H1 (cell line): ENCODE measurements around the gene IL32. TPM values are rescaled to one million over a fixed set of nuclear protein-coding genes. Genes with fewer than 3 reads are reported as not detected.
"Not testable (repeated sequence)": the region's sequence is repeated elsewhere in the genome, so short reads cannot be mapped to it uniquely, and the experiment has no call there.

Source experiments
- CTCF ChIA-PET: fragments of 300-600 bp; sonication (Branson Sonifier 250); formaldehyde crosslinking; loops from one replicate; lab custom pipeline; 2021; ENCODE audit not compliant: partially characterized antibody; lab: Charles Lee
- POLR2A ChIA-PET: fragments of 300-600 bp; sonication (Branson Sonifier 250); formaldehyde crosslinking; loops from one replicate; lab custom pipeline; 2021; ENCODE audit warnings: inconsistent platforms; ENCODE audit not compliant: partially characterized antibody; lab: Charles Lee
- DNase-seq, 2 experiments: peaks; one replicate each; pipeline versions ENCODE4 v3.0.0 to v3.0.0-alpha.2; 2010 to 2022; ENCODE audit warnings: low spot score in 2 of 2, low read depth in 1 of 2, mixed read lengths in 1 of 2
- FAIRE-seq: peaks from 2 replicates; lab custom pipeline; 2011; peaks lifted over from hg19 to GRCh38; lab: Jason Lieb, UNC
- H2AFZ ChIP-seq: 2 replicates; pipeline ENCODE4 v1.8.1; 2012; ENCODE audit warnings: low read length, inconsistent platforms
- H2AK5ac ChIP-seq: 2 replicates; pipeline ENCODE4 v1.6.1; 2013; ENCODE audit warnings: low read depth, low read length
- H2BK120ac ChIP-seq: replicated peaks from 2 replicates; pipeline ENCODE3; 2013; ENCODE audit warnings: low read depth, low read length, inconsistent platforms
- H2BK12ac ChIP-seq: 2 replicates; pipeline ENCODE4 v1.6.1; 2013; ENCODE audit warnings: low read depth, low read length
- H2BK15ac ChIP-seq: 2 replicates; pipeline ENCODE4 v1.6.1; 2013; ENCODE audit warnings: low read length
- H2BK20ac ChIP-seq: 2 replicates; pipeline ENCODE4 v1.6.1; 2013; ENCODE audit warnings: low read length
- H2BK5ac ChIP-seq: 2 replicates; pipeline ENCODE4 v1.6.1; 2013; ENCODE audit warnings: low read depth, low read length
- H3K14ac ChIP-seq: 2 replicates; pipeline ENCODE4 v1.6.1; 2013; ENCODE audit warnings: inconsistent platforms; ENCODE audit not compliant: insufficient read length
- H3K18ac ChIP-seq: 2 replicates; pipeline ENCODE4 v1.6.1; 2013; ENCODE audit warnings: low read length; ENCODE audit errors: extremely low read depth
- H3K23ac ChIP-seq: 2 replicates; pipeline ENCODE4 v1.6.1; 2013; ENCODE audit warnings: inconsistent platforms; ENCODE audit not compliant: insufficient read length
- H3K23me2 ChIP-seq: 2 replicates; pipeline ENCODE4 v1.6.1; 2013; ENCODE audit warnings: low read depth, low read length
- H3K27ac ChIP-seq: 2 replicates; pipeline ENCODE4 v1.6.1; 2011; ENCODE audit warnings: low read depth, low read length, inconsistent platforms
- H3K27me3 ChIP-seq, 4 experiments: replicated peaks in 1 of 4; 1 replicate in 1 of 4; 2 replicates in 3 of 4; pipeline versions ENCODE4 v1.6.1 to v1.8.1; 2011 to 2013; ENCODE audit warnings: low read length in 3 of 4, mild to moderate bottlenecking in 3 of 4, inconsistent platforms in 2 of 4, mixed read lengths in 2 of 4, moderate library complexity in 1 of 4; ENCODE audit not compliant: control insufficient read depth in 3 of 4, insufficient read depth in 3 of 4; ENCODE audit errors: extremely low read depth in 1 of 4
- H3K36me3 ChIP-seq, 4 experiments: 2 replicates each; pipeline versions ENCODE4 v1.6.1 to v1.8.1; 2011 to 2013; ENCODE audit warnings: mild to moderate bottlenecking in 4 of 4, low read length in 3 of 4, moderate library complexity in 2 of 4, control low read depth in 1 of 4, inconsistent platforms in 1 of 4; ENCODE audit not compliant: insufficient read depth in 4 of 4, control insufficient read depth in 2 of 4
- H3K4ac ChIP-seq: replicated peaks from 2 replicates; pipeline ENCODE3; 2013; ENCODE audit warnings: low read length, low read depth, mixed read lengths, inconsistent platforms; ENCODE audit not compliant: insufficient read length
- H3K4me1 ChIP-seq, 4 experiments: replicated peaks in 1 of 4; 1 replicate in 1 of 4; 2 replicates in 3 of 4; pipeline versions ENCODE4 v1.6.1 to v1.8.1; 2011 to 2013; ENCODE audit warnings: low read length in 3 of 4, inconsistent platforms in 2 of 4, mixed read lengths in 1 of 4; ENCODE audit not compliant: insufficient read depth in 4 of 4, control insufficient read depth in 3 of 4
- H3K4me2 ChIP-seq, 2 experiments: 2 replicates each; pipeline versions ENCODE4 v1.6.1 to v1.8.1; 2011 to 2013; ENCODE audit warnings: low read depth in 2 of 2, low read length in 2 of 2, control low read depth in 1 of 2, inconsistent platforms in 1 of 2, mild to moderate bottlenecking in 1 of 2; ENCODE audit not compliant: insufficient read depth in 1 of 2
- H3K4me3 ChIP-seq, 4 experiments: fragments of 200-600, 300-600 bp in 1 of 4; sonication (generic), shearing (Covaris generic), sonication (Bioruptor Twin) in 1 of 4; 2 replicates each; pipeline versions ENCODE4 v1.5.1 to v1.8.1; 2011 to 2016; ENCODE audit warnings: low read length in 4 of 4, low read depth in 3 of 4, control low read depth in 2 of 4, inconsistent platforms in 2 of 4, mild to moderate bottlenecking in 2 of 4, mixed read lengths in 1 of 4, moderate library complexity in 1 of 4; ENCODE audit not compliant: insufficient read depth in 2 of 4; ENCODE audit errors: extremely low read depth in 1 of 4
- H3K56ac ChIP-seq: replicated peaks from 2 replicates; pipeline ENCODE3; 2013; ENCODE audit warnings: low read depth, mild to moderate bottlenecking, mixed read lengths, low read length, inconsistent platforms; ENCODE audit not compliant: insufficient read length
- H3K79me1 ChIP-seq: 2 replicates; pipeline ENCODE4 v1.6.1; 2013; ENCODE audit warnings: low read depth, low read length, control low read depth
- H3K79me2 ChIP-seq, 2 experiments: 2 replicates each; pipeline versions ENCODE4 v1.6.1 to v1.8.1; 2012 to 2013; ENCODE audit warnings: low read length in 2 of 2, mild to moderate bottlenecking in 2 of 2, inconsistent platforms in 1 of 2; ENCODE audit not compliant: insufficient read depth in 2 of 2, control insufficient read depth in 1 of 2
- H3K9ac ChIP-seq, 4 experiments: replicated peaks in 1 of 4; 1 replicate in 1 of 4; 2 replicates in 3 of 4; pipeline versions ENCODE4 v1.6.1 to v1.8.1; 2011 to 2013; ENCODE audit warnings: low read depth in 3 of 4, low read length in 3 of 4, control low read depth in 2 of 4, mild to moderate bottlenecking in 2 of 4, moderate library complexity in 2 of 4, inconsistent platforms in 1 of 4; ENCODE audit errors: extremely low read depth in 1 of 4
- H3K9me3 ChIP-seq, 2 experiments: 2 replicates each; pipeline versions ENCODE4 v1.6.1 to v1.8.1; 2012 to 2013; ENCODE audit warnings: mild to moderate bottlenecking in 2 of 2, moderate library complexity in 2 of 2, control low read depth in 1 of 2, inconsistent platforms in 1 of 2, low read depth in 1 of 2, low read length in 1 of 2, mixed read lengths in 1 of 2; ENCODE audit not compliant: insufficient read depth in 2 of 2
- H4K20me1 ChIP-seq, 2 experiments: replicated peaks in 1 of 2; 2 replicates each; pipeline versions ENCODE3 to v1.8.1; 2011 to 2013; ENCODE audit warnings: inconsistent platforms in 2 of 2, low read length in 2 of 2, mild to moderate bottlenecking in 1 of 2; ENCODE audit not compliant: insufficient read depth in 2 of 2, control insufficient read depth in 1 of 2
- H4K5ac ChIP-seq: 2 replicates; pipeline ENCODE4 v1.6.1; 2013; ENCODE audit warnings: low read length, low read depth, mixed read lengths, inconsistent platforms; ENCODE audit not compliant: insufficient read length
- H4K8ac ChIP-seq: 2 replicates; pipeline ENCODE4 v1.8.0; 2013; ENCODE audit warnings: mild to moderate bottlenecking, moderate library complexity, low read length, inconsistent platforms; ENCODE audit not compliant: insufficient read depth; ENCODE audit errors: extremely low read depth
- H4K91ac ChIP-seq: replicated peaks from 2 replicates; pipeline ENCODE3; 2013; ENCODE audit warnings: low read length, mixed read lengths, inconsistent platforms; ENCODE audit not compliant: insufficient read length
- RBBP5 ChIP-seq: IDR thresholded peaks from 2 replicates; pipeline ENCODE4 v1.7.1; 2012; ENCODE audit warnings: low read depth, mild to moderate bottlenecking, inconsistent platforms, low read length, moderate library complexity, borderline replicate concordance
- WGBS, 2 experiments: shearing (Covaris generic) in 1 of 2; methylation state at CpG; one replicate each; pipeline versions ENCODE4 v1.1.6 to v1.1.7; 2013 to 2015; ENCODE audit warnings: low lambda C conversion rate in 2 of 2, mixed read lengths in 2 of 2, inconsistent platforms in 1 of 2, low coverage in 1 of 2, missing lambda C conversion rate in 1 of 2; ENCODE audit not compliant: insufficient replicate concordance in 2 of 2, insufficient coverage in 1 of 2, insufficient read length in 1 of 2; ENCODE audit errors: extremely low coverage in 1 of 2, missing lambda C conversion rate in 1 of 2; 5-methylcytosine and 5-hydroxymethylcytosine counted together
- polyA plus RNA-seq, 7 experiments: library from polyadenylated mRNA; depleted of rRNA in 3 of 7; stranded (reverse) in 5 of 7; unstranded in 2 of 7; fragments of >200 nt in 5 of 7; fragments of 200-250 nt in 2 of 7; gene quantifications; 1 replicate in 5 of 7; 2 replicates in 1 of 7; 4 replicates in 1 of 7; pipeline versions ENCODE4 v1.2.1 to v1.2.3, GENCODE V29; 2011 to 2013; ENCODE audit warnings: missing spikeins in 2 of 7, mixed read lengths in 2 of 7
- total RNA-seq: library from RNA; stranded (reverse); fragmentation: NEBNext Ultra II Directional; extraction: Animal tissue kit (Norgen Biotek cat#: 25700); gene quantifications from 2 replicates; pipeline ENCODE4 v1.2.1, GENCODE V29; 2021

Gene IL32
- total and polyA plus RNA-seq, 2 of the 8 experiments (the other 6 are each of a cell fraction or from before 2014, with no cell fraction given) = 2.7 to 5.0 TPM

- no peak for TF ChIP-seq RBBP5
These were observed 13.9 kb upstream of the IL32 start (continued) for GRCh38 chr16:3051494-3051893.

GRCh38 chr16:3052571-3053329, 12.7 kb upstream of the IL32 start:
- not testable (repeated sequence) for H3K4me2 ChIP-seq, H4K5ac ChIP-seq, H2AFZ ChIP-seq, H3K79me2 ChIP-seq, H3K18ac ChIP-seq, H2BK20ac ChIP-seq, H3K4me3 ChIP-seq, H3K9ac ChIP-seq, H2BK120ac ChIP-seq, H3K4me1 ChIP-seq, H3K79me1 ChIP-seq, H3K27me3 ChIP-seq, H3K27ac ChIP-seq, H3K14ac ChIP-seq, H4K8ac ChIP-seq, H3K23me2 ChIP-seq, H3K56ac ChIP-seq, H2BK12ac ChIP-seq, H4K91ac ChIP-seq, DNase-seq, H3K9me3 ChIP-seq, H3K23ac ChIP-seq, H3K4ac ChIP-seq, H3K36me3 ChIP-seq, H2BK15ac ChIP-seq, H2AK5ac ChIP-seq, H2BK5ac ChIP-seq
- WGBS, 2 experiments = 91% methylated on average over 11 of the region's 12 CpGs; no CpG with 5 or more reads in 1 of the 2 experiments
- FAIRE-seq = peak; percentile 68
- ChIA-PET CTCF (interaction anchor here (7.4 kb wide), 1 partner anchor 21 kb away, joined by 117 read pairs; no protein-coding TSS in a partner anchor), POLR2A (interaction anchor here (1.4 to 6.1 kb wide), 3 partner anchors 14 to 83 kb away, joined by 3 to 94 read pairs (median 4); partner anchors contain the start of gene PAQR4)
- H4K20me1 ChIP-seq = peaks cover 7 to 21% of the 10 kb centered on the region in 2 experiments
